C4-2B (cell line): ENCODE results near the gene TRIM66.

Source experiments
- CTCF ChIP-seq: fragments of 450-650 bp; conservative IDR thresholded peaks from 2 replicates; pipeline ENCODE4 v1.5.1; 2017; ENCODE audit warnings: mild to moderate bottlenecking
- ZFX ChIP-seq: fragments of 450-650 bp; IDR thresholded peaks from 2 replicates; pipeline ENCODE4 v1.6.1; 2017

- TF ChIP-seq CTCF (no peak), ZFX (no peak)
Measured at GRCh38 chr11:8690374-8691342, 8.2 kb upstream of the TRIM66 start.
